Hepatocyte (in vitro differentiated cells): ENCODE results near the gene NGLY1. TPM values are rescaled to one million over a fixed set of nuclear protein-coding genes. Genes with fewer than 3 reads are reported as not detected.
A peak's percentile ranks its signal among the peaks of the same experiment; 100 is the strongest.

Experiments used
- DNase-seq: peaks from one replicate; pipeline ENCODE4 v3.0.0-alpha.2; 2016; ENCODE audit warnings: low spot score
- H2AFZ ChIP-seq: fragments of 200-600 bp; sonication (generic); 2 replicates; pipeline ENCODE4 v1.6.0; 2016; ENCODE audit warnings: antibody characterized with exemption, mild to moderate bottlenecking
- H3K27ac ChIP-seq: fragments of 200-600 bp; sonication (generic); 2 replicates; pipeline ENCODE4 v1.5.1; 2016; ENCODE audit warnings: mild to moderate bottlenecking
- H3K27me3 ChIP-seq: fragments of 200-600 bp; sonication (generic); 2 replicates; pipeline ENCODE4 v1.6.1; 2016
- H3K36me3 ChIP-seq: fragments of 200-600 bp; sonication (generic); replicated peaks from 2 replicates; pipeline ENCODE4 v1.5.1; 2016; ENCODE audit warnings: low read depth; ENCODE audit not compliant: insufficient read depth
- H3K4me1 ChIP-seq: fragments of 200-600 bp; sonication (generic); 2 replicates; pipeline ENCODE4 v1.5.1; 2016; ENCODE audit warnings: mild to moderate bottlenecking, moderate library complexity; ENCODE audit not compliant: insufficient read depth
- H3K4me2 ChIP-seq: fragments of 200-600 bp; sonication (generic); 2 replicates; pipeline ENCODE4 v1.6.0; 2016
- H3K4me3 ChIP-seq: fragments of 200-600 bp; sonication (generic); 2 replicates; pipeline ENCODE4 v1.5.1; 2016; ENCODE audit warnings: mild to moderate bottlenecking
- H3K79me2 ChIP-seq: fragments of 200-600 bp; sonication (generic); 2 replicates; pipeline ENCODE4 v1.6.0; 2017; ENCODE audit warnings: mild to moderate bottlenecking
- H3K9me2 ChIP-seq: fragments of 200-600 bp; sonication (generic); replicated peaks from 2 replicates; pipeline ENCODE4 v1.6.0; 2017; ENCODE audit warnings: mild to moderate bottlenecking; ENCODE audit not compliant: insufficient read depth
- H3K9me3 ChIP-seq: fragments of 200-600 bp; sonication (generic); 2 replicates; pipeline ENCODE4 v1.5.1; 2016; ENCODE audit warnings: low read depth, mild to moderate bottlenecking
- H4K20me1 ChIP-seq: fragments of 200-600 bp; sonication (generic); 2 replicates; pipeline ENCODE4 v1.6.0; 2016; ENCODE audit warnings: mild to moderate bottlenecking; ENCODE audit not compliant: insufficient read depth, poor library complexity, severe bottlenecking
- EZH2 ChIP-seq: fragments of 200-600 bp; sonication (generic); IDR thresholded peaks from 2 replicates; pipeline ENCODE4 v1.6.1; 2016; ENCODE audit warnings: antibody characterized with exemption, mild to moderate bottlenecking, borderline replicate concordance
- EZH2phosphoT487 ChIP-seq: fragments of 200-600 bp; sonication (generic); IDR thresholded peaks from one replicate; pipeline ENCODE4 v1.6.1; 2018; ENCODE audit warnings: antibody characterized with exemption, mild to moderate bottlenecking, low read depth, moderate library complexity; ENCODE audit not compliant: unreplicated experiment, severe bottlenecking
- WGBS: methylation state at CpG from one replicate; pipeline ENCODE4 v1.1.6; 2016; ENCODE audit warnings: low lambda C conversion rate; ENCODE audit errors: missing lambda C conversion rate; 5-methylcytosine and 5-hydroxymethylcytosine counted together
- polyA plus RNA-seq: library from polyadenylated mRNA; unstranded; fragments of >200 nt; fragmentation: Nextera tagmentation; extraction: Ambion mirVana; gene quantifications from 2 replicates; pipeline ENCODE4 v1.2.1, GENCODE V29; 2016
- total RNA-seq: library from RNA; depleted of rRNA; stranded (reverse); fragments of >200 nt; gene quantifications from 2 replicates; pipeline ENCODE4 v1.2.3, GENCODE V29; 2014
- TF ChIP-seq, protein P1 (sequence below): fragments of 200-600 bp; sonication (generic); IDR thresholded peaks from 2 replicates; pipeline ENCODE4 v1.5.1; 2016; ENCODE audit warnings: antibody characterized with exemption, mild to moderate bottlenecking; ENCODE audit not compliant: poor library complexity

NGLY1 gene
- total and polyA plus RNA-seq, 2 experiments from 2014 or later, result 32.7 to 34.7 TPM

DNA sequence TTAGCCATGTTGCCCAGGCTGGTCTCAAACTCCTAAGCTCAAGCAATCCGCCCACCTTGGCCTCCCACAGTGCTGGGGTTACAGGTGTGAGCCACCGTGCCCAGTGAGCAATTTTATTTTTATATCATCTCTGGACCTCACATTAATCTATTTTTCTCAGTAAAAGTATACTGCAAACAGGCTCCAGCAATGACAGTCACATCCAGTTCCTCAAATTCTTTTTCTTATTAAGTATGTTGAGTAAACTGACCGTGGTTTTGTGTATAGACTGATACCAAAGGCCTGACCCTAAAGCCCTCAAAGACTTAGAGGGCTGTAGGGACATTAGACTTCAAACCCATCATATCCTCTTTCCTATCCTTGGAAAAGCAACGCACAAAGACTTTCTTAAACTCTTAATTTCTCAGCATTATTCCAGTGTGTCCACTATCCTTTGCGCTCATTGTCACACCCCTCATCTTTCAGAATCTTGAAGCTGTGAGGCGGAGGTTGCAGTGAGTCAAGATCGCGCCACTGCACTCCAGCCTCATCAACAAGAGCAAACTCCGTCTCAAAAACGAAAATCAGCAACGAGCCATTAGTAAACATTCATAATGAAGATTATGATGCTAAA is 2.0 kb downstream of the NGLY1 start:
- Histone ChIP-seq H3K27me3 (no peaks in the 10 kb centered on the region), H3K4me2 (peak overlapping the region; percentile 86), H3K4me1 (peaks cover 23% of the 10 kb centered on the region), H3K9me2 (no peaks in the 10 kb centered on the region), H3K4me3 (no peak overlapping the region), H4K20me1 (peaks cover 6% of the 10 kb centered on the region), H3K36me3 (no peaks in the 10 kb centered on the region), H3K79me2 (peaks cover 36% of the 10 kb centered on the region), H3K27ac (no peak overlapping the region), H3K9me3 (no peaks in the 10 kb centered on the region), H2AFZ (no peak overlapping the region)
- no peak for DNase-seq
- TF ChIP-seq EZH2 (no peak), EZH2phosphoT487 (no peak)
- TF ChIP-seq, protein P1, sequence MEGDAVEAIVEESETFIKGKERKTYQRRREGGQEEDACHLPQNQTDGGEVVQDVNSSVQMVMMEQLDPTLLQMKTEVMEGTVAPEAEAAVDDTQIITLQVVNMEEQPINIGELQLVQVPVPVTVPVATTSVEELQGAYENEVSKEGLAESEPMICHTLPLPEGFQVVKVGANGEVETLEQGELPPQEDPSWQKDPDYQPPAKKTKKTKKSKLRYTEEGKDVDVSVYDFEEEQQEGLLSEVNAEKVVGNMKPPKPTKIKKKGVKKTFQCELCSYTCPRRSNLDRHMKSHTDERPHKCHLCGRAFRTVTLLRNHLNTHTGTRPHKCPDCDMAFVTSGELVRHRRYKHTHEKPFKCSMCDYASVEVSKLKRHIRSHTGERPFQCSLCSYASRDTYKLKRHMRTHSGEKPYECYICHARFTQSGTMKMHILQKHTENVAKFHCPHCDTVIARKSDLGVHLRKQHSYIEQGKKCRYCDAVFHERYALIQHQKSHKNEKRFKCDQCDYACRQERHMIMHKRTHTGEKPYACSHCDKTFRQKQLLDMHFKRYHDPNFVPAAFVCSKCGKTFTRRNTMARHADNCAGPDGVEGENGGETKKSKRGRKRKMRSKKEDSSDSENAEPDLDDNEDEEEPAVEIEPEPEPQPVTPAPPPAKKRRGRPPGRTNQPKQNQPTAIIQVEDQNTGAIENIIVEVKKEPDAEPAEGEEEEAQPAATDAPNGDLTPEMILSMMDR, result no peak
- WGBS, result 96% methylated on average over 11 of the region's 11 CpGs

DNA sequence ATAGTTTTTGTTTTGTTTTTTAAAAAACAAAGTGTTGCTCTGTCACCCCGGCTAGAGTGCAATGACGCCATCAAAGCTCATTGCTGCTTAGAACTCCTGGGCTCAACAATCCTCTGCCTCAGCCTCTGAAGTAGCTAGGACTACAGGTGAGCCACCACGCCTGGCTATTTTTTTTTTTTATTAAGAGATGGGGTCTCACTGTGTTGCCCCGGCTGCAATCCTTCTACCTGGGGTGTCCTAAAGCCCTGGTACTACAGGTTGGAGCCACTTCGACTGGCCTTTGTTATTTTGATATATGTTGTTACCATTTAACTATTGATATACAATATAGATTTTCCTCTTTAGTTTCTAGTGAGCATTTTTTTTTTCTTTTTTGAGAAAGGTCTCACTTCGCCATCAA is 2.6 kb downstream of the NGLY1 start:
- Histone ChIP-seq H2AFZ (no peak overlapping the region), H3K4me2 (no peak overlapping the region), H3K27ac (no peak overlapping the region), H4K20me1 (peaks cover 6% of the 10 kb centered on the region), H3K27me3 (no peaks in the 10 kb centered on the region), H3K9me3 (no peaks in the 10 kb centered on the region), H3K4me3 (no peak overlapping the region), H3K9me2 (no peaks in the 10 kb centered on the region), H3K36me3 (no peaks in the 10 kb centered on the region), H3K79me2 (peaks cover 36% of the 10 kb centered on the region), H3K4me1 (peaks cover 23% of the 10 kb centered on the region)
- 96% methylated on average over 6 of the region's 6 CpGs for WGBS
- DNase-seq, result no peak
- TF ChIP-seq EZH2 (no peak), EZH2phosphoT487 (no peak)
- TF ChIP-seq, protein P1, result no peak

DNA sequence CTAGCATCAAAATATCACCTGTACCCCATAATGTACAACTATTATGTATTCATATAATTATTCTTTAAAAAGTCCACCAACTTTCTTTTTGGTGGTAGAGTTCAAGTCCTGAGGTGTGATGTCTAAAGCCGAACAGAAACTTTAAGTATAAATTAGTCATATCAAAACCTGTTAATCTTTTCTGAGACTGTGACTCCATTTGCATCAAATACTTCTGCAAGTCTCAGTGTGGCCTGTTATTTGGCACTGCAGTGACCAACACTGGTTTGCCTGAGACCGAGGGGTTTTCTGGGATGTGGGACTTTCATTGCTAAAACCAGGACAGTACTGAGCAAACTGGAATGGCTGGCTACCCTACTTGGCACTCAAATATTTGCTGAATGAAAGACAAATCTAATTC is 7.3 kb downstream of the NGLY1 start:
- Histone ChIP-seq H3K9me2 (no peaks in the 10 kb centered on the region), H3K9me3 (peaks cover 5% of the 10 kb centered on the region), H3K4me2 (no peak overlapping the region), H3K27ac (no peak overlapping the region), H3K4me1 (peaks cover 7% of the 10 kb centered on the region), H2AFZ (no peak overlapping the region), H3K36me3 (peaks cover 3% of the 10 kb centered on the region), H4K20me1 (peaks cover 6% of the 10 kb centered on the region), H3K27me3 (no peaks in the 10 kb centered on the region), H3K4me3 (no peak overlapping the region), H3K79me2 (peaks cover 19% of the 10 kb centered on the region)
- no peak for DNase-seq
- TF ChIP-seq, protein P1, result no peak
- TF ChIP-seq EZH2, result no peak
- no peak for TF ChIP-seq EZH2phosphoT487
- 98% methylated on average over 2 of the region's 2 CpGs for WGBS
